GM18511 (cell line): ENCODE results near the gene BDKRB2.
"Not testable (repeated sequence)": the region's sequence is repeated elsewhere in the genome, so short reads cannot be mapped to it uniquely, and the experiment has no call there.

Experiments used
- ATAC-seq: cut with Tn5 transposase; IDR thresholded peaks from one replicate; pipeline ENCODE4 v1.9.1; 2021; ENCODE audit warnings: mild to moderate bottlenecking, moderate library complexity; ENCODE audit not compliant: unreplicated experiment

BDKRB2 gene

GRCh38 chr14:96221841-96222240 is 17.2 kb downstream of the BDKRB2 start:
- no peak for ATAC-seq

GRCh38 chr14:96224480-96225096 is 19.9 kb downstream of the BDKRB2 start:
- no peak for ATAC-seq

DNA sequence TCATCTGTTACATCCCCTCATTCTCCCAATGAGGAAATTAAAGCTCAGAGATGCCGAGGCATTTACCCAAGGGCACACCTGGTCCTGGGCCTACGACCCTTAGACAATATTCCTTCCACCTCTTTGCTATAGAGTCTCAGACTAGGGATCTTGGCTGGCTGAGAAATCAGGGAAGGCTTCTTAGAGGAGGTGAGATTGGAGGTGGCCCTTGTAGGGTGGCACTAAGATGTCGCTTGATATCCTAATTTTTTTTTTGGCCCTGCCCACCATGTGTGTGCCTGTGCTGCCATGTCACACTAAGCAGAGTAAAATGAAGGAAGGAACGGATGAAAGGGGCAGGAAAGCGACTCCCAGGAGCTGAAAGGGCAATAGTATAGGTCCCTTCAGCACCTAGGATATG is 20.6 kb downstream of the BDKRB2 start:
- ATAC-seq = no peak

GRCh38 chr14:96225745-96226151 is 21.1 kb downstream of the BDKRB2 start:
- ATAC-seq = no peak

- no peak for ATAC-seq
Measured at GRCh38 chr14:96227428-96227827, 22.8 kb downstream of the BDKRB2 start.

DNA sequence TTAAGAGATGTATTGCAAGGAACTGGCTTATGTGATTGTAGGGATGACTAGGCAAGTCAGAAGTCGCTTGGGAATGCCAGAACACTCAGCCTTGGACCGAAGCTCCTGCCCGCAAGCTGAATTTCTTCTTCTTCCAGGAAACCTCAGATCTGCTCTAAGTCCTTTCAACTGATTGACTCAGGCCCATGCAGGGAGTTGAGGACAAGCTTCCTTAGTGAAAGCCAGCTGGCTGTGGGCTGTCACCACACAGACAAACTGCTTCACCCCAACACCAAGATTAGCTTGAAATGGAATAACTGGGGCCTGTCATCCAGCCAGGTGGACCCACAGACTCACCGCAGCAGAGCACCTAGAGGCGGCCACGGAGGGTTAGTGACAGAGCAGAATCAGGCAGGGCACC is 24.7 kb downstream of the BDKRB2 start:
- no peak for ATAC-seq

DNA sequence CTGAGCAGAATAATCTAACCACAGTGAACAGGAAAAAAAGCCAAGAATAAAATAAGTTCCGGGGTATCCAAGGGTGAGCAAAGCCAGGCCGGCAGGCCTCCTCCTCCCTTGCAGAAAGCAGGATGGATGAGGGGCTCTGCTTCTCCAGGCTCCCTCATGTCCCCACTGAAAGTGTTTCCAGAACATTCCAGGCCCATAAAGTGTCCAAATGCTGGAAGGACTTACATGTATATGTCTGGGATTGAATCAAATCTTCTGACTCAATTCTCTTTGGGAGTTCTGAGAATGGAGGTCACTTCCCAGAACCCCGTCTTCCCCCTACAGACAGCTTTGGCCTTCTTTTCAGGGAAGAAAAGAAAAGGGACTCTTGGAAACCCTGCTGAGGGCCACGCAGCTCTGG is 26.4 kb downstream of the BDKRB2 start:
- no peak for ATAC-seq

DNA sequence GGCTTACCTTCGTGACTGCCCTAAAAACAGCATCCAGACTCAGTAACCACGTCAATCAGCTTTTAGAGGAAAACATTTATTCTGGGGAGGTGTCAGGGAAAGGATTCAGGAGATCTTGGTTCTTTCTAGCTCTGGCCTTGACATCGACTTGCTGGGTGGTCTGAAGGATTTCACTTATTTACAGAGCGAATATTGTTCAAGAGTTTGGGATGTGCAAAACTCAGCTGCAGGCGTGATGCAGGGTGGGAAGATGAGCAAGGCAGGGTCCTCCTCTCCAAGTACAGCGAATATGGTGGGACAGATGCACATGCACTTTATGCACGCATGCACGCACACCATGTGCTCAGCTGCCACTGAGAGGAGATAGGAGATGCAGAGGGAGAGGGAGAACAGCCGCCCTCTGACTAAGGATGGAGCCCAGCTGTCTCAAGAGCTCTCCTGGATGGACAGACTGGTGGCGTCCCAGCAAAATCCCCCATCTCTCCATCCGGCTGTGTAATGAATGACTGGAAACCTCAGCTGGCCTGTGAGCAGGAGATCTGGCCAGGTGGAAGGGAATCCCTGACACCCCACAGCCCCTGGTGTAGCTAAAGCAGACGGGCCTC is 27.0 kb downstream of the BDKRB2 start:
- no peak for ATAC-seq

GRCh38 chr14:96232506-96232905 is 27.9 kb downstream of the BDKRB2 start:
- no peak for ATAC-seq

DNA sequence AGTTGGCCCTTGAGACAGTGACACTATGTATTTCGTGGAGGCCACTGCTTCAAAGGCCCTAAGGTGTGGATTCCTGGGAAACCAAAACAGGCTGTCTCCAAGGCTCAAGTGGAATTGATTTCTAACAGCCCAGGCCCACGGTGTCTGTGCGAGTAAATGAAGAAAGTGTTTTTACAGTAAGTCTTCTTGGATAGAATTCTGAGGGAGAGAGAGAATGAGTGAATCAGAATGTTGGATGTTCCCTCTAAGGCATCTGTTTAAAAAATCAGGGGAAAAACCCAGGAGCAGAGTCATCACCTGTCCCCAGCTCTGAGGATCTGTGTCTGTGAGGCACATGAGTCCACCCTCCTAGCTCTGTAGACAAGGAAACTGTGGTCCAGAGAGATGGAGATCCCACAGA is 29.0 kb downstream of the BDKRB2 start:
- no peak for ATAC-seq

DNA sequence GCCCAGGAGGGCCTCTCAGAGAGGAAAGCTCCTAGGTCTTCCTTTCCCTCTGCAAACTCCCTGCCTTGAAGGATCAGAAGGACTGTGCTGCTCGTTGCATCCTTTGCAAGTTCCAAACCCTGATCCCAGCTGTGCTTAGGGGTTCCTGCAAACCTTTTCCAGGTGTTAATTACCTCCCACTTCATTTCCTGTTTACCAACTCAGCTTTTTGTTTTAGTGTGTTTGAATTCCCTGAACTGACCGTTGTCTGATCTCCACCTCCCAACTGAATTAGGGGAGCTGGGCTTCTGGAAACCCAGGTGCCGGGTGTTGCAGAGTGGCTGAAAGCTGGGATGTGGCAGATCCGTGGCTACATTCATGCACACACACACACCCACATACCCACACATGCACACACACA is 30.8 kb downstream of the BDKRB2 start:
- ATAC-seq = no peak

DNA sequence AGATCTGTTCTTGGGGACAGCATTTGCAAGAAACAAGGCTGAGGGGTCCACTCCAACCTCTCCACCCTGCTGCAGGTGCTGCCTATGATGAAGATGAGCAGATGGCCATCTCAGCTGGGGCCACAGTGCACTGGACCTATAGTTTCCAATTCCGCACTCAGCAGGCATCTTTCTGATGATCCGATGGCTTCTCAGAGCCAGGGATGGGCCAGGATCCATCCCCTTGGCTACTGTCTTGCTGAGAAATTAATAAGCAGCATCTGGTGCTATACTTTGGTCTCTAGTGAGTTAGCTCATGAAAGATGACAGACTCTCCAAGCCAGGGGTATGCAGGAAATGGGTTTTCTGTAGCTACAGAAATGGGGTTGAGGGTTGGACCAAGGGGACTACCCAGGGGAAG is 33.0 kb downstream of the BDKRB2 start:
- no peak for ATAC-seq

- no peak for ATAC-seq
Measured at GRCh38 chr14:96238676-96239265, 34.1 kb downstream of the BDKRB2 start.

DNA sequence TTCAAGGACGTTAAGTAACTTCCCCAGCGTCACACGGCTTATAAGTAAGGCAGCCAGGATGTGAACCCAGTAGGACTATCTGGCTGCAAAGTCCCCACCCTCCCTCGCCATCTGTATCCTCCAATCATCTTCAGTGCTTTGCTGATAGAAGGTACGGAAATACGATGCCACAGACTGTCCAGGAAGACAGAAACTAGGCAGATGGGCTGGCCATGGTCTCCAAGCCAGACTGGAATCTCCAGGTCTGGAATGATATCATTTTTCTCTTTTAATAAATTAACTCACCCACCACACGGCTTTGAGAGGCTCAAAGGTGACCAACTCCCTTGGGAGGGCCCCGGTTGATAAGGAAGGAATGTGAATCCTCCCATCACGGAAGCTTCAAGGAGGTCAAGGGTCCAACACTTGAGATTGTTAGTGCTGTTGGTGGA is 35.1 kb downstream of the BDKRB2 start:
- ATAC-seq = no peak

GRCh38 chr14:96240641-96241040 is 36.0 kb downstream of the BDKRB2 start:
- no peak for ATAC-seq

DNA sequence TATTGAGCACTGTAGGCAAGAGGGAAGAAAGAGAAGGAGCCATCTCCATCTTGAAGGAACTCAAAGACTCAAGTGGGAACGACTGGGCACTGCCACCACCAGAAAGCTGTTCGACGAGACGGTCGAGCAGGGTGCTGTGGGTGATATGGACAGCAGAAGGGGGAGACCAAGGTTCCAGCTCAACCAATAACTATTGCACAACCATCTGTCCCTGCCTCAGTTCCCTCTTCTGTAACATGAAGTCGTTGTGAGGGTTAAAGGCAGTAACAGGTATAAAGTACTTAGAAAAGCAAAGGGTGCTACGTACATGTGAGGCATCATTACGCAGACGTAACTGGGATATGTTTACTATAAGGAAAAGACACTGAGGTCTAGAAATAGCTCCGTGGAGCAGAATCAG is 37.5 kb downstream of the BDKRB2 start:
- no peak for ATAC-seq

GRCh38 chr14:96243785-96244184 is 39.1 kb downstream of the BDKRB2 start:
- ATAC-seq = no peak

GRCh38 chr14:96245074-96245473 is 40.4 kb downstream of the BDKRB2 start:
- ATAC-seq = not testable (repeated sequence)

DNA sequence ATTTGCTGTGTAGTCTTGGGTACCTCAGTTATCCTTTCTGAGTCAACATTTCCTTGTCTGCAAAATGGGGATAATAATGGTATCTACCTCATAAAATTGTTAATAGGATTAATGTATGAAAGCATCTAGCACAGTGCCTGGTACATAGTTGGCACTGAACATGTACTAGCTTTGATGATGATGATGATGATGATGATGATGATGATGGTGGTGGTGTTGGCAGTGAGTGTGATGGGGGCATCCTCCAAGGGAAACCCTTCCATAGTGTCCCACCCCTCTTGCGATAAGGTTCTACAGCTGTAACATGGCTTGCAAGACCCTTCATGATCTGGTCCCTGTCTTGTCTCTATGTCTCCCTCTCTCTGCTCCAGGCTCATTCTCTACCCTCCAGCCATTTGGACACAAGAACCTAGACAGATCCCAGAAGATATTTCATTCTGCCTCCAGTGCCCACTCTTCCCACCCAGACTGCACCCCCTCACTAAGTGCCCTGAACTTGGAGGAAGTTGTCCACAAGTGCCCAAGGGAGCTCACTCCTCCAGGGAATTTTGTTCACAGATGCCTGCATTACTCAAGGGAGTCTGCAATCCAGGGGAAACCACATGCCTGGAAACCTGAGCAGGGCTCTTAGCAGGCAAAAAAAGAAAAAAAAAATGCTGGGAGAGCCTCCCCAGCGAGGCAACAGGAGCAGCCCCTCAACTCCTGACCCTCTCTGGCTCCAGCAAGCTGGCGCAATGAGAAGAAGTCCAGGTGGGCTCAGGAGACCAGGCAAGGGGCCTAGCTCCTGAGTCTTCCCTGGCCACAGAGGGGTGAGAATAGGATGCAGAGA is 41.3 kb downstream of the BDKRB2 start:
- no peak for ATAC-seq

DNA sequence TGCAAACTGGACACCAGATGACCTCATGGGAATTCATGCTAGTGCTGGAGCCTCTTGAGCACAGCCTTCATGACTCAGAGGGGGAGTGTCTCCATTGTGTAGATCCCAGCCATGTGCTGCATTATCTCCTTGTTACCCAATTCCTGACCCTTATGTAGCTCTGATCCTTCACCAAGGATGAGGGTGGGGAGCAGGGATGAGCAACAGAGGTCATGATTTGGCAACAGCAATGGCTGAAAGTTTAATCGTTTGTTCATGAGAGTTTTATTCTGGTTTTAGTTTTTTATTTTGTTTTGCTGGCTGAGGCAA is 41.9 kb downstream of the BDKRB2 start:
- no peak for ATAC-seq

DNA sequence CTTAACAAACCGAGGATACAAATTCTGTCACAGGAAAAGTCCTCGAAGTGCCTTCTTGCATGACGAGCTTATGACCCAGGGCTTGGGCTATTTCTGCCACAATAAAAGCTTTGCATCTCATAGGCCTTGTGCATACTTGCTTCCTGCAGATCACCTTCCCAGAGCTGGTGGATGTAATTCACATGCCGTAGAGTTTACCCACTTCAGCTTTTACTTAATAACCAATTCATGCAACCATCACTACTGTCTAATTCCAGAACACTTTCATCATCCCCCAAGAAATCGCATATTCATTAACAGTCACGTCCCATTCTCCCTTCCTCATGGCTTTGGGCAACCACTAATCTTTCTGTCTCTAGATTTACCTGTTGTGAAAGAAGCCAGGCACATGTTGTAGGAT is 42.4 kb downstream of the BDKRB2 start:
- no peak for ATAC-seq

DNA sequence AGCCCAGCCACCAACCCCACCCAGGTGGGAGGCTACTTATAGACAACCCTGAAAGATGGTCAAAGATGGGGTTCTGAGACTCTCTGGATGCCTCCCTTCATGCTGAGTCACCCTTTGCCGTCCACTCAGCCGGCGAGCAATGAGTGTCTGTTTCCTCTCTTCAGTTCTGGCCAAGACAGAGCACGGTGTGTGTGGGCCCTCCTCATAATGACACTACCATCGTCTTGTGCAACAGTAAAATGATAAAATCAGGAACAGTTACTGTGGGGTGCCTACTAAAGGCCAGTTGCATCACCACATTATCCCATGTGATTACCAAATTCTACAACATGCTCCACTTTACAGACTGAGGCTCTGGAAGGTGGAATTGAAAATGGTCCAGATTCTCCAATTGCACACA is 44.4 kb downstream of the BDKRB2 start:
- ATAC-seq = no peak
